DOHH2 (cell line): ENCODE data around the gene FLG2.

Source experiments
- CTCF ChIP-seq: fragments of 200-600 bp; sonication (generic); IDR thresholded peaks from one replicate; pipeline ENCODE4 v1.5.1; 2014; ENCODE audit warnings: antibody characterized with exemption, mild to moderate bottlenecking, low read depth, low read length; ENCODE audit not compliant: poor library complexity, severe bottlenecking
- EZH2phosphoT487 ChIP-seq: fragments of 200-600 bp; sonication (generic); IDR thresholded peaks from 2 replicates; pipeline ENCODE4 v1.6.1; 2017; ENCODE audit warnings: borderline replicate concordance, mild to moderate bottlenecking, antibody characterized with exemption, low read length, moderate library complexity, mixed read lengths

DNA sequence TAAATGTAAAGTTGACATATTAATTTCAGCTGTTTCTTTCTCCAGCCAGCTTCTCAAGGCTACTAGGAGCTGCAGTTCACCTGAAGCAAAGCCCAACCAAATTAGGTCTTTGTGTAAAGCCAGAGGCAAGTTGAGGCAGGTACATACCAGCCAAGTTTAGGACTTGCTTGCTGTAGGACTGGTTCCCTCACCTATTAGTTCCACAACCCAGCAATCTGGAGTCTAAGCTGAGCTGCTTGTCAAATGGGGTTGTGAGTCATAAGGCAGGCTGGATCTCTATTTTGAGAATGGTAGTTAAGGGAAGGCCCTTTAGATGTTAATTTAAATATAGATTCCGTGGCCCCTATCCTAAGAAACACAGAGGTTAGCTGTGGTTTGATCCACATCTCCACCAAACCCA, 7.6 kb upstream of the FLG2 start:
- TF ChIP-seq CTCF (no peak), EZH2phosphoT487 (no peak)
